ENCODE results near the gene TBC1D22A. TPM values are rescaled to one million over a fixed set of nuclear protein-coding genes. Genes with fewer than 3 reads are reported as not detected.

Gene TBC1D22A
- polyA plus RNA-seq, 1 donor from 2014 or later, result 9.3 TPM

- H3K36me3 ChIP-seq (ENCODE audit: insufficient read depth, low read length), result no peaks in the 10 kb centered on the region
- H3K9ac ChIP-seq (ENCODE audit: low read length), result no peak overlapping the region
- no peaks in the 10 kb centered on the region for H3K9me2 ChIP-seq (ENCODE audit: insufficient read depth, low read length)
- no peak overlapping the region for H3K27ac ChIP-seq (ENCODE audit: low read length)
- no peaks in the 10 kb centered on the region for H3K9me3 ChIP-seq (ENCODE audit: low read length)
- no peaks in the 10 kb centered on the region for H3F3A ChIP-seq (ENCODE audit: insufficient read depth, low read length, poor library complexity, severe bottlenecking)
- no peak overlapping the region for H3K4me2 ChIP-seq (ENCODE audit: low read length)
- no peak overlapping the region for H2AFZ ChIP-seq (ENCODE audit: low read depth, low read length)
- H3K27me3 ChIP-seq (ENCODE audit: insufficient read depth, low read depth, low read length), result no peaks in the 10 kb centered on the region
- no peaks in the 10 kb centered on the region for H3K79me2 ChIP-seq (replicated peaks; ENCODE audit: insufficient read depth, low read length)
- no peak for TF ChIP-seq CTCF (IDR thresholded peaks at IDR 0.05; ENCODE audit: poor library complexity, severe bottlenecking)
- TF ChIP-seq, protein P1, sequence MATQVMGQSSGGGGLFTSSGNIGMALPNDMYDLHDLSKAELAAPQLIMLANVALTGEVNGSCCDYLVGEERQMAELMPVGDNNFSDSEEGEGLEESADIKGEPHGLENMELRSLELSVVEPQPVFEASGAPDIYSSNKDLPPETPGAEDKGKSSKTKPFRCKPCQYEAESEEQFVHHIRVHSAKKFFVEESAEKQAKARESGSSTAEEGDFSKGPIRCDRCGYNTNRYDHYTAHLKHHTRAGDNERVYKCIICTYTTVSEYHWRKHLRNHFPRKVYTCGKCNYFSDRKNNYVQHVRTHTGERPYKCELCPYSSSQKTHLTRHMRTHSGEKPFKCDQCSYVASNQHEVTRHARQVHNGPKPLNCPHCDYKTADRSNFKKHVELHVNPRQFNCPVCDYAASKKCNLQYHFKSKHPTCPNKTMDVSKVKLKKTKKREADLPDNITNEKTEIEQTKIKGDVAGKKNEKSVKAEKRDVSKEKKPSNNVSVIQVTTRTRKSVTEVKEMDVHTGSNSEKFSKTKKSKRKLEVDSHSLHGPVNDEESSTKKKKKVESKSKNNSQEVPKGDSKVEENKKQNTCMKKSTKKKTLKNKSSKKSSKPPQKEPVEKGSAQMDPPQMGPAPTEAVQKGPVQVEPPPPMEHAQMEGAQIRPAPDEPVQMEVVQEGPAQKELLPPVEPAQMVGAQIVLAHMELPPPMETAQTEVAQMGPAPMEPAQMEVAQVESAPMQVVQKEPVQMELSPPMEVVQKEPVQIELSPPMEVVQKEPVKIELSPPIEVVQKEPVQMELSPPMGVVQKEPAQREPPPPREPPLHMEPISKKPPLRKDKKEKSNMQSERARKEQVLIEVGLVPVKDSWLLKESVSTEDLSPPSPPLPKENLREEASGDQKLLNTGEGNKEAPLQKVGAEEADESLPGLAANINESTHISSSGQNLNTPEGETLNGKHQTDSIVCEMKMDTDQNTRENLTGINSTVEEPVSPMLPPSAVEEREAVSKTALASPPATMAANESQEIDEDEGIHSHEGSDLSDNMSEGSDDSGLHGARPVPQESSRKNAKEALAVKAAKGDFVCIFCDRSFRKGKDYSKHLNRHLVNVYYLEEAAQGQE (IDR thresholded peaks at IDR 0.05; ENCODE audit: borderline replicate concordance), result no peak
- no peak for TF ChIP-seq EZH2 (IDR thresholded peaks at IDR 0.05; ENCODE audit: borderline replicate concordance, insufficient read depth, low read length, poor library complexity, severe bottlenecking)
- no peak for TF ChIP-seq RAD21 (conservative IDR thresholded peaks at IDR 0.05)
- TF ChIP-seq EP300 (conservative IDR thresholded peaks at IDR 0.05; ENCODE audit: poor library complexity, severe bottlenecking), result no peak
- no peak for TF ChIP-seq TAF1 (IDR thresholded peaks at IDR 0.05; ENCODE audit: low read depth)
- TF ChIP-seq MXI1 (conservative IDR thresholded peaks at IDR 0.05; ENCODE audit: poor library complexity, severe bottlenecking), result no peak
- H4K20me1 ChIP-seq (ENCODE audit: insufficient read depth), result no peaks in the 10 kb centered on the region
- no peak overlapping the region for H3K4me3 ChIP-seq (ENCODE audit: low read length)
Observed at GRCh38 chr22:46858181-46858771, 95.8 kb downstream of the TBC1D22A start.

GRCh38 chr22:46860562-46860961 is 98.1 kb downstream of the TBC1D22A start:
- H3F3A ChIP-seq (ENCODE audit: insufficient read depth, low read length, poor library complexity, severe bottlenecking), result no peaks in the 10 kb centered on the region
- no peaks in the 10 kb centered on the region for H3K79me2 ChIP-seq (replicated peaks; ENCODE audit: insufficient read depth, low read length)
- H3K27ac ChIP-seq (ENCODE audit: low read length), result no peak overlapping the region
- H3K27me3 ChIP-seq (ENCODE audit: insufficient read depth, low read depth, low read length), result no peaks in the 10 kb centered on the region
- no peak overlapping the region for H3K9ac ChIP-seq (ENCODE audit: low read length)
- H4K20me1 ChIP-seq (ENCODE audit: insufficient read depth), result no peaks in the 10 kb centered on the region
- TF ChIP-seq CTCF (IDR thresholded peaks at IDR 0.05; ENCODE audit: poor library complexity, severe bottlenecking) (no peak), EP300 (conservative IDR thresholded peaks at IDR 0.05; ENCODE audit: poor library complexity, severe bottlenecking) (no peak), TAF1 (IDR thresholded peaks at IDR 0.05; ENCODE audit: low read depth) (no peak), POLR2AphosphoS5 (IDR thresholded peaks at IDR 0.05) (no peak), MXI1 (conservative IDR thresholded peaks at IDR 0.05; ENCODE audit: poor library complexity, severe bottlenecking) (no peak), RAD21 (conservative IDR thresholded peaks at IDR 0.05) (no peak), SMC3 (conservative IDR thresholded peaks at IDR 0.05; ENCODE audit: poor library complexity) (no peak), EZH2 (IDR thresholded peaks at IDR 0.05; ENCODE audit: borderline replicate concordance, insufficient read depth, low read length, poor library complexity, severe bottlenecking) (no peak)
- TF ChIP-seq, protein P1 (IDR thresholded peaks at IDR 0.05; ENCODE audit: borderline replicate concordance), result no peak
- no peaks in the 10 kb centered on the region for H3K9me3 ChIP-seq (ENCODE audit: low read length)
- no peak overlapping the region for H3K4me2 ChIP-seq (ENCODE audit: low read length)
- H3K4me3 ChIP-seq (ENCODE audit: low read length), result no peak overlapping the region
- H2AFZ ChIP-seq (ENCODE audit: low read depth, low read length), result no peak overlapping the region
- H3K36me3 ChIP-seq (ENCODE audit: insufficient read depth, low read length), result no peaks in the 10 kb centered on the region
- no peaks in the 10 kb centered on the region for H3K9me2 ChIP-seq (ENCODE audit: insufficient read depth, low read length)
